Measurements from ENCODE around the gene RASSF4.

The RASSF4 gene

DNA sequence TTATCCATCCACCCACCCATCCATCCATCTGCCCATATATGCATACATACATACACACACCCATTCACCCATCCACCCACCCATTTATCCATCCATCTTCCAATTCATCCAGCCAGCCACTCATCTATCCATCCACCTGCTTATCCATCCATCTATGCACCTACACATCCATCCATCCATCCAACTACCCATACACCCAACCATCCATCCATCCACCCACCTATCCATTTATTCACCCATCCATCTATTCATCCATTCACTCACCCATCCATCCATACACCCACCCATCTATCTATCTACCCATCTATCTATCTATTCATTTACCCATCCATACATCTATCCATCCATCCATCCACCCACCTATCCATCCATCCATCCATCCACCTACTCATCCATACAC is 31.1 kb upstream of the RASSF4 start:
- no peak for DNase-seq (ENCODE audit: low read depth in 2 of 2)

DNA sequence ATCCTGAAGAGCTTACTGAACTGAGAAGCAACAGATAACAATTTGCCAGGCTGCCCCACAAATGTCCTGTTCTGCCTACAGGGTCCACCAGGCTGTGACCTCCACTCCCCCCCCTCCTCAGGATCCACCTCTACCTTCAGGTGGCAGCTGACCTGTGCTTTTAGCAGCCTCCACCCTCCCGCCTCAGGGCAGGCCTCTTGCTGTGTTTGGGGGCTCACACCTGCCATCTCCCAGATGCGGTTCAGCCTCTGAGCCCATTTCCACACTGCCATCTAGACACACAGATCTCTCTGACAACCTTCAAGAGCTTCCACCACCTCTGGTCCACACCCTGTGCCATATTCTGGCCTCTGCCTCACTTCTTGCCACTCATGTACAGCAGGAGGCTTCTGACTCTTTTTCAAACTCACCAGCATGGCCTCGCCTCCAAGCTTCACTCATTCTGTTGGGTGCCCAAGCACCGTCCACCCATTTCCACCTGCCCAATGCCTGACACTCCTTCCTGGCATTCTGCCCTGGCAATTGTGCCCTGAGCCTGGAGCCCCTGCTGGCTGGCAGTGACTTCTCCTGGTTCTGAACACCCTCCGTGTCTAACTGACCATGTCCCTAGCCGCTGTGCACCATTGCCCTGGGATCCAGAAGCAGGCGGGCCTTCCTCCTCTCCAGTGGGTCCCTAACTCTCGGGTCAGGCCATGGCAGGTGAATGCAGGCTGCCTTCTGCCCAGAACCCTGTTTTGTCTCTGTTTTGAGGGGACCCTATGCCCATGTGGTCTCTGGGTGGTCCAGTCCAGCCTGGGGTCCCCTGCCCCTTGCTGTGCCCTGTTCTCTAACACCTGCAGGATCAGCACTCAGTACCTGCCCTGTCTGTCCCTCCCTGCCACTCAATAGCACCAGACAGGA is 30.0 kb upstream of the RASSF4 start:
- no peak for DNase-seq (ENCODE audit: low read depth in 2 of 2)

DNA sequence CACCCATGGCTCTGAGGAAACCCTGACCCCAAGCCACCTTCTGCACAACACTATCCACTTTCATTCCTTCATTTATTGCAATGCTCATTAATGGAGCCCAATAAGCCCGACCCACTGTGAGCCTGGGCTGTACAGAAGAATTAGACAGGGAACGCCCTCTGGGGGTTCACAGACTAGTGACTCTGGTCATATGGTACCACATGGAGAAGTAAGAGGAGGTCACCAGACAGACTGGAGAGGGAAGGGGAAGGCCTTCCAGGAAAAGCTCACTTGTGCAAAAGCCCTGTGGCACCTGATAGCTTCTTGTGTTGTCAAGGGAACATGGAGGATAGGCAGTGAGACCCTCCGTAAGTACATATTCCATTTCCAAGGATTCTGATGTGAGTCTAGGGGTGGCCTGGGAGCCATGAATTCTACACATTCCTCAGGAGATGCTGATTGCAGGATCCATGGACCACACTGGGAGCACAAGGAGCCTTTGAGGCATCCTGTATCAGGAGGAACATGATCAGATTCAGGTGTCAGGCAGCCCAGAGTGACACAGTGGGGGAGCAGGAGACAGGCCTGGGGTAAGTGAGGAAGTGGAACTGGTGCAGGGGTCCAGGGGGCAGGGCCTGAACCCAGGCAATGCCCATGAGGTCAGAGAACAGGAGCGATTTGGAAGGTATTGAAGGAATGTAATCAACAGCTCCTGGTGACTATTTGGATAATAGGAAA is 28.5 kb upstream of the RASSF4 start:
- DNase-seq (ENCODE audit: low read depth in 2 of 2), result no peak

DNA sequence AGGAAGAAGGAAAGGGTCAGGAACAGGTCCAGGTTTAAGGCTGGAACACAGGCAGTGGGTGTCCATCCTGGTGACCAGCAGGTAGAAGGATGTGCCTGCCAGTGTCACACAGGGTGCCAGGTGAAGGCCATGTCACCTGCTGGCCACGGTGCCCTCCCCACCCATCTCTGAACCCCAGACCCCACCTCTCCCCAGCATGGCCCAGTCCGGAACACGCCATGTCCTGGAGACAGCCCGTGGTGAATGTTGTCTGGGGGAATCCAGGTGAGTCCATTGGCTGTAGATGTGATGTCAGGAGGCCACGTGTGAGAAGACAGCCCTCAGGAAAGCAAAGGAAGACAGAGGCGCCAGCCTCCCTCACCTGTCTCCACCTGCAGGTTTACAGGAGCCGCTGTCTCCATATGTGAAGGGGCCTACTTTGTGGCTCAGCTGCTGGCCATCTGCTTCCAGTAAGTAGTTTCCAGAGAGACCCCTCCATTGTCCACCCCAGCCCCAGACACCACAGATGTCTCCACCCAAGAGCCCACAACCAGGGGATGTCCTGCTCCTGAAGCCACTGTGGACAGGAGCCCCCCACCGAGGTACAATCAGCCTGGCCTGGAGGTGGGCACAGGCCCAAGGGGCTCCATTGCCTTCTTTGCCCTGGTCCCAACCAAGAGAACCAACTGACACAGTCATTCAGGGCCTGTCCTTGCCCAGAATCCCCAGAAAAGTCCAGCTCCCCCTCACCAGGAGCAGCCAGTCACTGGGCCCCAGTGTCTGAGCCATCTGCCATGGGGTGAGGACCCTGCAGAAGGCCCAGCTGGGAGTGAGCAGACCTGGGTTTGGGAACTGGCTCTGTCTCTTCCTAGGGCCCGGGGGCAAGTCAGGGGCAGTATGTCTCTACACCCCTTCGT is 27.7 kb upstream of the RASSF4 start:
- no peak for DNase-seq (ENCODE audit: low read depth in 2 of 2)

DNA sequence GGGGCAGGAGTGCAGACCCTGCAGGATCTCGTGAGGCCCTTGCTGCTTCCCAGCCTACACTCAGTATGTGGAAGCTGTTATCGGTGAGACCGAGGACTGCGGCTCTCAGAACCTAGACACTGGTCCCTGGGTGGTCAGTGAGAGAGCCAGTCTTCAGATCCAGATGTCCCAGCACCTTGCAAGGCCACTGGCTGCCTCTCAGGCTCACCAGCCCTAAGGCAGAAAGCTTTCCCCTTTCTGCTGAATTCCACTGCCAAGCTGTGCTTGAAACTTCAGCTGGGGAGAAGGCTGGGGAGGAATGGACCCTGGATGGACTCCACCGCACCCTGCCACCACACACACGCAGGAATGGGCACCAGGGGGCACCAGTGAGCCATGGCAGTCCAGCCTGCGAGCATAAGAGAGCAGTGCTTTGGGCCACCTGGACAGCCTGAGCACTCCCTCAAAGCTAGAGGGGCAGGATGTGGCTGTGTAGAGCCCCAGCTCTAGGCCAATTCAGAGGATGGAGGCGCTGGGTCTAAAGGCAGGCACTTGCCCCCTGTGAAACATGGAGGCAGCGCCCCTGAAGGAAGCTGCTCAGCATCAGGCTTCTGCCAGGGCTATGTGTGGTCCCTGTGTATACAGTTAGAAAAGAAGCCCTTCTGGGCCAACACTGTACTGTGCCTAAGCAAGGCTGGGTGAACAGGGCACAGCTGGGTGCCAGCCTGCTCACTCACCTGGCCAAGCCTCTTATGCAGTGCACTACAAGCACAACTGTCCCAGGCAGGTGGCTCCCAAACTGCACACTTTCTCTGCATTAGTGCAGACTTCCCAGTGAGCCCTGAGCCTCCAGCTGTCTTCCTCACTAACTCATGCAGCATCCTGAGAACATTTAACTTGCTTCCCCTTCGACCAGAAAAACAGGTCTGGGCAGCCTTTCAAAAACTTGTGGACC is 26.8 kb upstream of the RASSF4 start:
- DNase-seq (ENCODE audit: low read depth in 2 of 2), result peak; percentile 81 to 84

DNA sequence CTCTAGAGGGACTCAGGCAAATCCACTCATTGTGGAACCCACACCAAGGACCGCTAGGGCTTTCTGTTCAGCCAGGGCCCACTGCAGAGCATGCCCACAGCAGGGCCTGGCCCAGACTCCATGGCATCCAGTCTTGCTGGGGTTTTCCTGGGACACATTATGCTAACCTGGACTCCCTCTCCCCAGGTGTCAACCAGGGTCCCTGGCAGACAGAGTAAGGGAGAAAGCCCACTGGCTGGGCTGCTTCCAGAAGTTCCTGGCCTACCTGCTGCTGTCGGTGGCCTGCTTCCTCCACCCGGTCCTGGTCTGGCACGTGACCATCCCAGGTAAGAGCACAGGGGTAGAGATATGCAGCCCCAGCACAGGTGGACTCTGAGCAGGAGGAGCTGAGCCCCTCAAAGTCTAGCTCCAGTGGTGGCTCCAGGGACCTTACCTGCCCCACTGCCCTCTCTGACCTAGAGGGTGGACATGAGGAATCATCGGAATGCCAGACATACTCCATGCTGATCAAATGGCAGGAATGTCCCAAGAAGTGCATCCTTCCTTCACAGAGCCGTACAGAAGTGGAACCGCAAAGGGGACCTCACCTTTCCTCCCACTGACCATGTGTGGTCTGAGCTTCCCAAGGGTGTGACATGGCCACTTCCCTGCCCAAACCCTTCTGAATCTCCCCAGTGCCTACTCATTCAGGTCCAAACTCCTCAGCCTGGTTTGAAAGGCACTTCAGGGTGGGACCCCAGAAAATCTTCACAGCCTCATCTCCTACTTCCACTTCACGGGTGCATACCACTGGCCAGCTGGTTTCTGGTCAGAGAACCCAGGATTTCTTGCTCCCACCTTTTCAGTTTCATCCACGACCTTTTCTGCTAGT is 25.9 kb upstream of the RASSF4 start:
- no peak for DNase-seq (ENCODE audit: low read depth in 2 of 2)

DNA sequence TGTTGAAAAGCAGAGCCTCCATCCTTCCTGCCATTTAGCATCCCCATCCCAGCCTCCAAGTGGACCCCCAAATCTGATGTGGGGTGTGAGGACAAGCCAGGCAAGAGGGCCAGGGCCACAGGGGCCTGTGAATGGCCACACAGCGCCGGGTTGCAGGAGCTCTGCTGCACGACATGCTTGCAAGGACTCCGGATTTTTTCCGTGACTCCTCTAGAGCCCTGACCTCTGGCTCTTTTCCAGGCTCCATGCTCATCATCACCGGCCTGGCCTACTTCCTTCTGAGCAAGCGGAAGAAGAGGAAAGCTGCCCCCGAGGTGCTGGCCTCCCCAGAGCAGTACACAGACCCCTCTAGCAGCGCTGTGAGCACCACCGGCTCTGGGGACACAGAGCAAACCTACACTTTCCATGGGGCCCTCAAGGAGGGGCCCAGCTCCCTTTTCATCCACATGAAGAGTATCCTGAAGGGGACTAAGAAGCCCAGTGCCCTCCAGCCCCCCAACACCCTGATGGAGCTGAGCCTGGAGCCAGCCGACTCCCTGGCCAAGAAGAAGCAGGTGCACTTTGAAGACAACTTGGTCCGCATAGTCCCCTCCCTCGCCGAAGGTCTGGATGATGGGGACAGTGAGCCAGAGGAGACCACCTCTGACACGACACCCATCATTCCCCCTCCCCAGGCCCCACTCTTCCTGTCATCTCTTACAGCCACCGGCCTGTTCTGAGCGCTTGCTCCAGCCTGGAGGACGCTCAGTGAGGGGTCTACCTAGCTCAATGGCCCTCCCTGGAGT is 25.0 kb upstream of the RASSF4 start:
- no peak for DNase-seq (ENCODE audit: low read depth in 2 of 2)

DNA sequence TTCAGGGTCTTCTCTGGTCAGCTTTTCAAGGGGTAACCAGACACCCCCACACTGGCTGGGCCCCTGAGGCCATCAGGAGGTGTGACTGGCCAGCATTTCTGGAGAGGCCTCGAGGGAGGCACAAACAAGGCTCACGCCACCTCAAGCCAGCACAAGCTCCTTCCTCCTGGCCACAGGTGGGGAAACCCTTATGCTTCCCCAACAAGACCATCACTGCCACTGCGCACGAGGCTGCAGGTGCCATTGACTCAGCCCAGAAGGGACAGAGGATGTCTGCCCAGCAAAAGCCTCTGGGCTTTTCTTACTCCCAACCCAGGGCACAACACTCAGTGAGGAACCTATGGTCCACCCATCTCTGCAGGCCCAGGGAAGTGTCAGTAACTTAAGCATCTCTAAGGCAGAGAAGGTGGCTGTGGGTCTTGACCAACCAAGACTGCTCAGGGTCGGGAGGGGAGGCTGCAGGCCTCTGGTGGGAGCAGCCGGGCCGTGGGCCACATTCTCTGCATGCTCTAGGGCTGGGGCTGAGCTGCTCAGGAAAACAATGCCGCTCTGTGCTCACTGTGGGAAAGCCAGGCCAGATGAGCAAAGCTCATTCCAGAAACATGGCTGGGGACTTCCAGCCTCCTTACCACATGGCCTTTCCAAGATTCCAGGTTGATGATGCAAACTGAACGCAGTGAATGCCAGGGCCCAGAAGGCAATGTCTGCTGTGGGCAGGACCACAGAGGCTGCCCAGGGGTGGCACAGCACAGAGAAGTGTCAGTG is 24.2 kb upstream of the RASSF4 start:
- no peak for DNase-seq (ENCODE audit: low read depth in 2 of 2)

DNA sequence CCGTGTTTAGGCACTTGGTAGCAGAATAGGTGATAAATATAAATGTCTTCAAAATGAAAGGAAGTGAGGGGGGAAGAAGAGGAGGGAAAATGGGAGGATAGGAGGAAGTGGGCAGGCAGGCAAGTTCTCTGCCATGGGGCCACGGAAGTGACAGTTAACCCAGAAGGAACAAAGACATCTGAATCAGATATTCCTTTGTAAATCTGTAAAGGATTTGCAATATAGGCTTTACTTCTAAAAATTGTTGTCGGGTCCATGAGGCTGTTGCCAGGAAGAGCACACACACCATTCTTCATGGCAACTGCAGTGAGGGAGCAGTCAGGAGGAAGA is 23.7 kb upstream of the RASSF4 start:
- DNase-seq (ENCODE audit: low read depth in 2 of 2), result no peak

DNA sequence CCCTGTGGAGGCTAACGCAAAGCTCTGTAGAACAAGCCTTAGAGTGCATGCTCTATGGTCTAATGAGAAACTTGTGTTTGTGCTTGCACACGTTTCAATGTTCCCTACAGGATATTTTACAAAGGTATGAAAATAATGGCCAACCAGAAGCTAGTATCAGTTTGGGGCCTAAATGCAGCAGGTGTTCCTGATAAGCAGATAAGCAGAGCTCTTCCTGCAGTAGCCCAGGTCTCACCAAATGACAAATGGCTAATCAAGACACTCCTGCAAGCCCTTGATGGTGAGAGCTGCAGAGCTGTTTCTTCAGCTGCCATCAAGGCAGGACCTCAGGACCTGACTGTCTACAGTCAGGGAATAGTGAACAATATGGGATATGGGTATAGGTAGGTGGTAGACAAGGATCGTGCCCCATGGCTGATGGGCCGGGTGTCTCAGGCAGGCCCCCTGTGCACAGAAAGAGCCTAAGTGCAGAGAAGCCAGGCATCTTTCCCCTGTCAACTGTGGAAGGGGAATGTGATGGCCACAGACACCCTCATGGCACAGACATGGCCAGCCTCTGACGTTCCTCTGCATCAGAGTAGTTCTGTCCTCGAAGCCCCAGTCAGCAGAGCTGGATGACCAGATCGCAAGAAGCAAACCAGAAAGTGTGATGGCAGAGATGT is 23.2 kb upstream of the RASSF4 start:
- DNase-seq (ENCODE audit: low read depth in 2 of 2), result no peak

DNA sequence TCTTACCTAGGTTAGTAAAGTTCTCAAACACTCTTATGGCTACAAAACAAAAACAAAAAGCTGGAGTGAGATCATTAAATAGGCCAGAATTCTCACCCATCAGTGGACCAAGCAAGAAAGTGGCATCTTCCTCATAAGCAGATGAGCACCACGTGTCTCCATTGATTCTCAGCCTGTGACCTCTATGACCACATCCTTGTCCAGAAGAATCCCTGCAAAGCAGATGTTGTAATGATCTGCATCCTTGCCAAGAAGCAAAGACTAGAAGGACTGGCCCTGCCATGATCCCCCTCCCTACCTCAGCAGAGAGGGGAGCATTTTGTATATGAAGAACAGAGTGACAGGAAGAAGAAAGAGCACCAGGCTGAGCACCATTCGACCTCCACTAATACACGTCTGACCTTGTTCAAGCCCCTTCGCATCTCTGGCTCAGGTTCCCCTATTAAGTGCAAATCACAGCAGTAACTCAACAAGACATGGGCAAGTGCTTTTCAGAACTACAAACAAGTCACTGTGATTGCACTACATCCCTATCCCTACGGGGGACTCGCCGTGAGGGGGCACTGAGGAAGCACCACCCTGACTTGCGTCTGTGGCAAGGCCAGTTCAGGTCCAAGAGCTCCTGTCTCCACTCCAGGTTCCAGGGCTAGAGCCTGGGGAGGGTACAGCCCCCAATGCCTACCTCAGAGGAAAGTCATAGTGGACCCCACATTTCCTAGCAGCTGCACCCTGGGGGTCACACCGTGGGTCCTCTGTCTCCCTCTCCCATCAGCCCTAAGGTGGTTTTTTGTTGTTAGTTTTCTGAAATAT is 22.2 kb upstream of the RASSF4 start:
- no peak for DNase-seq (ENCODE audit: low read depth in 2 of 2)

DNA sequence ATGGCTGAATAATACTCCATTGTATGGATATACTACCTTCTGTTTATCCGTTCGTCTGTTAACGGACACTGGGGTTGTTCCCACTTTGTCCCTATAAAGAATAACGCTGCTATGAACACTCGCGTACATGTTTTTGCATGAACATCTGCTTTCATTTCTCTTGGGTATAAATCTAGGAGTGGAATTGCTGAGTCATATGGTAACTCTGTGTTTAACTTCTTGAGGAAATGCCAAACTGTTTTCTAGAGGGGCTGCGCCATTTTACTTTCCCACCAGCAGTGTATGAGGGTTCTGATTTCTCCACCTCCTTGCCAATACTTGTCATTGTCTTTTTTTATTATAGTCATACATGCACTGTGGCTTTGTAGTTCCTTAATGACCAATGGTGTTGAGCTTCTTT is 20.6 kb upstream of the RASSF4 start:
- no peak for DNase-seq (ENCODE audit: low read depth in 2 of 2)

DNA sequence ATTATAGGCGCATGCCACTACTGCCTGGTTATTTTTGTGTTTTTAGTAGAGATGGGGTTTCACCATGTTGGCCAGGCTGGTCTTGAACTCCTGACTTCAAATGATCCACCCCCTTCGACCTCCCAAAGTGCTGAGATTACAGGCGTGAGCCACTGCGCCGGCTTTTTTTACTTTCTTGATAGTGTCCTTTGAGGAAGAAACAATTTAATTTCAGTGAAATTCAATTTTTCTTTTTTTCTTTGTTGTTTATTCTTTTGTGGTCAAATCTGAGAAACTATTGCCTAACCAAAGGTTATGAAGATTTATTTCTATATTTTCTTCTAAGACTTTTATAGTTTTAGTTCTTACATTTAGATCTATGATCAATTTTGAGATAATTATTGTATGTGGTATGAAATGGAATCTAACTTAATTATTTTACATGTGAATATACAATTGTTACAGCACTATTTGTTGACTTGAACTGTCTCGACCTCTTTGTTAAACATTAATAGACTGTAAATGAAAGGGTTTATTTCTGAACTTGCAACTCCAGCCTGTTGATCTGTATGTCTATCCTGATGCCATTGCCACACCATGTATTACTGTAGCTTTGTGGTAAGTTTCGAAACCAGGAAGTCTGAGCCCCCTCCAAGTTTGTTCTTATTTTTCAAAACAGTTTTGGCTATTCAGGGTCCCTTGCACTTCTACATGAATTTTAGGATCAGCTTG is 19.8 kb upstream of the RASSF4 start:
- no peak for DNase-seq (ENCODE audit: low read depth in 2 of 2)

DNA sequence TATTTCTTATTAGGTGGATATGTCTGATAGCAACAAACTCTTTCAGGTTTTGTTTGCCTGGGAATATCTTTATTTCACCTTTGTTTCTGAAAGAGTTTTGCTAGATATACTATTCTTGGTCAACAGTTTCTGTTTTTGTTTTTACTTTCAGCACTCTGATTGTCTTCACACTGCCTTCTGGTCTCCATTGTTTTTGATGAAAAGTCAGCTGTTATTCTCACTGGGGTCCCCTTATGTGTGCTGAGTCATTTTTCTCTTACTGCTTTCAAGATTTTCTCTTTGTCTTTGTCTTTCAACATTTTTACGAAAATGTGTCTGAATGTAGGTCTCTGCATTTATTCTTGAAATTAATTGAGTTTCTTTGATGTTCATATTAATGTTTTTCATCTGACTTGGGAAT is 15.2 kb upstream of the RASSF4 start:
- DNase-seq (ENCODE audit: low read depth in 2 of 2), result no peak

DNA sequence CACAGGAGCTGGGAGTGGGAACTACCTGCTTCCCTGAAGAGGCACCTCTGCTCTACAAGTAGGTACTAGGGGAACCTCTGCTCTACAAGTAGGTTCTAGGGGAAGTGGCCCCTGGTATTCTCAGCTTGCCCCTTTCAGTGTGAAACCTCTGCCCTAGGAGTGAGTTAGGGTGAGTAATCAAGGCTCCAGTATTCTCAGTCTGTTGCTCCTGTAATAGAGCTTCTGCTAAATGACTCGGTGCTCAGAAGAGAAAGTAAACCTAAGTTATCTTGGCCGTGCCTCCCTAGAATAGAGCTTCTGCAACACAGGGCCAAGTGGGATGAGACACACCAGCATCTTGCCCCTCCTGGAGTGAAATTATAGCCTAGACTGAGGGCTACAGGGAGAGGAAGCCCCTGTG is 13.4 kb upstream of the RASSF4 start:
- DNase-seq (ENCODE audit: low read depth in 2 of 2), result no peak

DNA sequence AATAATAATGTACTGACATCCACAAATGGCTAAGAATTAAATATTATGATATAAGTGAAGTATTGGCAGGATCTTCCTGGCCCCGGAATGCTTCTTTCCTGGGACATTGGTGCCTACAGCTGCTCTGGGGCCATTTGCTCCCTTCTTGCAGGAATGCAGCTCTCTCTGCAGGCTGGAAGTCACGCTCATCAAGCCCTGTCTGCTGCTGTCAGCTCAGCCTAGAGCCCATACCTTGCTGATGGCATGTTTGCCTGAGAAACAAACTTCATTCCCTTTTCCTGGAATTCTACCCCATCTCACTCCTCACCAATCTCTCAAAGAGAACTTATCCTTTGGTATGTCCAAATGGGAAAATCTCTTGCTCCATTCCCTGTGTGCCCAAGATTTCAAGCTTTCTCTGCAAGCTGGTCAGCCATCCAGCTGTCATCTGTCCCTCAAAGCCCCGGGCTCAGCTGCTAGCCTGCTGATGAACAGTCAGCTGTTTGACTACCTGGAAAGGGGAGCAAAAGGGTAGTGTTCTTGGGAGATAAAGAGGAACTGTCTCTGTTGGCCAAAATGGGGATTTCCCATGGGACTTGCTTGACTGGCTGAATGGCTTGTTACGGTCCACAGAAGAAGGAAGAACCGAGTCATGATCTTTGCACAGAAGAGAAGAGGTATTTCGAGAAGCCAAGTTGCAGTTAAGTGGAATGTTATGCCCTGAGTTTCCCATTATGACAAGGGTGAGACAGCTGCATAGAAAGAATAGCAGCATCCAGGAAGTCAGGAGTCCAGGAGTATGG is 12.0 kb upstream of the RASSF4 start:
- DNase-seq (ENCODE audit: low read depth in 2 of 2), result no peak

Data from stimulated activated CD8-positive, alpha-beta memory T cell treated with anti-CD3 and anti-CD28 coated beads, Interleukin-2, amount 100 ng/mL, for 48 hours (primary cell).